Activated CD4-positive, alpha-beta T cell treated with anti-CD3 and anti-CD28 coated beads, Interleukin-2, Interleukin-4, amounts not matched to agents 100 ng/mL and 50 ng/mL, durations not matched to agents 16 hours and 8 hours (primary cell): ENCODE results near the gene RSPRY1.
"Not testable (repeated sequence)": the region's sequence is repeated elsewhere in the genome, so short reads cannot be mapped to it uniquely, and the experiment has no call there.

Source experiments
- DNase-seq: peaks from one replicate; pipeline ENCODE4 v3.0.0-alpha.2; 2020; ENCODE audit warnings: low spot score

RSPRY1 gene

GRCh38 chr16:57271867-57272495 lies 85.9 kb downstream of the RSPRY1 start:
- DNase-seq: no peak

- DNase-seq: no peak
Measured at GRCh38 chr16:57273359-57273758, 87.2 kb downstream of the RSPRY1 start.

GRCh38 chr16:57273826-57274225 lies 87.7 kb downstream of the RSPRY1 start:
- no peak for DNase-seq

GRCh38 chr16:57275946-57276345 lies 89.8 kb downstream of the RSPRY1 start:
- DNase-seq: not testable (repeated sequence)

GRCh38 chr16:57276596-57276995 lies 90.5 kb downstream of the RSPRY1 start:
- DNase-seq: no peak

GRCh38 chr16:57277586-57277985 lies 91.5 kb downstream of the RSPRY1 start:
- peak; percentile 51 for DNase-seq

- no peak for DNase-seq
Measured at GRCh38 chr16:57278494-57278893, 92.4 kb downstream of the RSPRY1 start.

- DNase-seq: no peak
Measured at GRCh38 chr16:57279780-57280638, 93.9 kb downstream of the RSPRY1 start.

GRCh38 chr16:57281791-57282190 lies 95.7 kb downstream of the RSPRY1 start:
- DNase-seq: no peak

- no peak for DNase-seq
Measured at GRCh38 chr16:57282510-57283213, 96.5 kb downstream of the RSPRY1 start.

GRCh38 chr16:57283214-57283958 lies 97.3 kb downstream of the RSPRY1 start:
- no peak for DNase-seq

- DNase-seq: no peak
Measured at GRCh38 chr16:57283959-57284208, 97.8 kb downstream of the RSPRY1 start.

GRCh38 chr16:57284209-57284951 lies 98.3 kb downstream of the RSPRY1 start, which contains the start of gene PLLP:
Gene PLLP, minus strand, starts transcription at chr16:57284672. Its CDS starts 132 bp downstream, at chr16:57284540.
- no peak for DNase-seq

GRCh38 chr16:57284952-57285363 lies 98.8 kb downstream of the RSPRY1 start:
- no peak for DNase-seq

GRCh38 chr16:57285379-57285778 lies 99.2 kb downstream of the RSPRY1 start:
- no peak for DNase-seq

- no peak for DNase-seq
Measured at GRCh38 chr16:57289391-57290257, 103.5 kb downstream of the RSPRY1 start.
